RWPE2 (cell line): ENCODE measurements around the gene EPDR1.

Experiments
- ATAC-seq: fragments of 200-7000 bp; cut with Tn5 transposase; 3 replicates; pipeline ENCODE4 v1.9.1; 2021; ENCODE audit warnings: low read depth
- DNase-seq: peaks from one replicate; pipeline ENCODE4 v3.0.0-alpha.2; 2020; ENCODE audit warnings: low spot score
- H3K27ac ChIP-seq: fragments of 450-650 bp; 2 replicates; pipeline ENCODE4 v1.5.1; 2017; ENCODE audit warnings: mild to moderate bottlenecking; ENCODE audit not compliant: poor library complexity, severe bottlenecking
- H3K27me3 ChIP-seq: fragments of 250-450 bp; sonication (Bioruptor Pico); 2 replicates; pipeline ENCODE4 v1.5.1; 2021; ENCODE audit warnings: mild to moderate bottlenecking, moderate library complexity; ENCODE audit not compliant: insufficient read depth, poor library complexity, severe bottlenecking
- H3K36me3 ChIP-seq: fragments of 250-450 bp; sonication (Bioruptor Pico); 2 replicates; pipeline ENCODE4 v1.5.1; 2020; ENCODE audit warnings: low read depth, mild to moderate bottlenecking, moderate library complexity
- H3K4me1 ChIP-seq: fragments of 250-450 bp; sonication (Bioruptor Pico); 2 replicates; pipeline ENCODE4 v1.5.1; 2021; ENCODE audit warnings: mild to moderate bottlenecking, moderate library complexity; ENCODE audit not compliant: insufficient read depth, poor library complexity, severe bottlenecking
- H3K4me3 ChIP-seq: fragments of 250-450 bp; sonication (Bioruptor Pico); 2 replicates; pipeline ENCODE4 v1.5.1; 2021; ENCODE audit warnings: mild to moderate bottlenecking, moderate library complexity; ENCODE audit not compliant: severe bottlenecking
- H3K9me3 ChIP-seq: fragments of 250-450 bp; sonication (Bioruptor Pico); 2 replicates; pipeline ENCODE4 v1.5.1; 2021; ENCODE audit warnings: mild to moderate bottlenecking, moderate library complexity; ENCODE audit not compliant: severe bottlenecking
- TF ChIP-seq, protein P1 (sequence below): fragments of 450-650 bp; IDR thresholded peaks from one replicate; pipeline ENCODE4 v1.5.1; 2017; ENCODE audit warnings: mild to moderate bottlenecking, moderate library complexity; ENCODE audit not compliant: poor library complexity, severe bottlenecking

Gene EPDR1

DNA sequence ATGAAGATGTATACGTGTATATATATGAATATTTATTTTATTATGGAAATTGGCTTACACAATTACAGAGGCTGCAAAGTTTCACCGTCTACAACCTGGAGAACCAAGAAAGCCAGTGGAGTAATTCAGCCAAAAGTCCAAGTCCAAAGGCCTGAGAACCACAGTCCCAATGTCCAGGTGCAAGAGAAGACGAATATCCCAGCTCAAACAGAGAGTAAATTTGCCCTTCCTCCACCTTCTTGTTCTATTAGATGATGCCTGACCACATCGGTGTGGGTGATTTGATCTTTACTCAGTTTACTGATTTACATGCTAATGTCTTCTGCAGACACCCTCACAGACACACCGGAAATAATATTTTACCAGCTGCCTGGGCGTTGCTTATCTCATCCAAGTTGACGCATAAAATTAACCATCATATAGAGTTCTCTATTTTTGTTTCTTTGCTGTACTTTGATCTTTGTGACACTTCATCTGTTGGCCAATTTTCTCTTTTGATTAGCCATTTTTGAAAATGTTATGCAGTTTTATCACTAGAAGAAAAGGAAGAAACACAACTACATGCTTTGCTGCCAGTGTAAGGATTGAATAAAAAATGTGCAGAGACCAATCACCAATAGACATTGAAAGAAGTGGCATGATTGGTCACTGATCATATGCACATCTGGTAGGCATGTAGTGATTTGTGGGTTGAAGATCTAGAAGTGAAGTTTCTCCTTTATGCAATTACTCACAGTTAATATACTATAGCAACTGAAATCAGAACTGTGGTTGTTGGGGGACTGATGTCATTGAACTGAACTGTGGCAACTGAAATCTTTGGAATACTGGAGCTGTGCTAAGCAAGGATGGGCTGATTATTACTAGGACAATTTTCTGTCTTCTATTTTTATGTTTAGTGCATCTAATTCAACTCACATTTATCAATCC is 68.5 kb downstream of the EPDR1 start:
- no peak overlapping the region for H3K4me3 ChIP-seq
- H3K36me3 ChIP-seq, result no peaks in the 10 kb centered on the region
- TF ChIP-seq, protein P1, sequence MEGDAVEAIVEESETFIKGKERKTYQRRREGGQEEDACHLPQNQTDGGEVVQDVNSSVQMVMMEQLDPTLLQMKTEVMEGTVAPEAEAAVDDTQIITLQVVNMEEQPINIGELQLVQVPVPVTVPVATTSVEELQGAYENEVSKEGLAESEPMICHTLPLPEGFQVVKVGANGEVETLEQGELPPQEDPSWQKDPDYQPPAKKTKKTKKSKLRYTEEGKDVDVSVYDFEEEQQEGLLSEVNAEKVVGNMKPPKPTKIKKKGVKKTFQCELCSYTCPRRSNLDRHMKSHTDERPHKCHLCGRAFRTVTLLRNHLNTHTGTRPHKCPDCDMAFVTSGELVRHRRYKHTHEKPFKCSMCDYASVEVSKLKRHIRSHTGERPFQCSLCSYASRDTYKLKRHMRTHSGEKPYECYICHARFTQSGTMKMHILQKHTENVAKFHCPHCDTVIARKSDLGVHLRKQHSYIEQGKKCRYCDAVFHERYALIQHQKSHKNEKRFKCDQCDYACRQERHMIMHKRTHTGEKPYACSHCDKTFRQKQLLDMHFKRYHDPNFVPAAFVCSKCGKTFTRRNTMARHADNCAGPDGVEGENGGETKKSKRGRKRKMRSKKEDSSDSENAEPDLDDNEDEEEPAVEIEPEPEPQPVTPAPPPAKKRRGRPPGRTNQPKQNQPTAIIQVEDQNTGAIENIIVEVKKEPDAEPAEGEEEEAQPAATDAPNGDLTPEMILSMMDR, result no peak
- peaks cover 3% of the 10 kb centered on the region for H3K4me1 ChIP-seq
- no peak for ATAC-seq
- no peak overlapping the region for H3K27ac ChIP-seq
- H3K9me3 ChIP-seq, result no peaks in the 10 kb centered on the region
- H3K27me3 ChIP-seq, result no peaks in the 10 kb centered on the region
- no peak for DNase-seq

DNA sequence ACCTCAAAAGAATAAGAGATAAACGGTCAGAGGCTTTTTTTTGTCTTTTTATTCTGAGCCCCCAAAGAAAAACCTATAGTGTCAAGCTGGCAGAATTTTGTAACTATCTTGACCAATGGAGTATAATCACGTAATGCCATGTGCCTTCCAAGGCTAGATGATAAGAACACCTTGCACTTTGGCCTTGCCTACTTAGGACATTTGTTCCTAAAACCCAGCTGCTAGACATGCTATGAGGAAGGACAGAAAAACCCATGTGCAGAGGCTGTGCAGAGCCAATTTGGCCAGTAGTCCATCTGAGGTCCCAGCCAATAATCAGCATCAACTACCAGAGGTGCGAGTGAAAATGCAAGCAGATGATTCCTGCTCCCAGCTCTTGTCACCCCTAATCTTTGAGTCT is 69.9 kb downstream of the EPDR1 start:
- Histone ChIP-seq H3K27me3 (no peaks in the 10 kb centered on the region), H3K4me3 (no peak overlapping the region), H3K9me3 (no peaks in the 10 kb centered on the region), H3K36me3 (no peaks in the 10 kb centered on the region), H3K27ac (no peak overlapping the region), H3K4me1 (peaks cover 3% of the 10 kb centered on the region)
- DNase-seq (no peak), ATAC-seq (no peak)
- TF ChIP-seq, protein P1, result no peak

DNA sequence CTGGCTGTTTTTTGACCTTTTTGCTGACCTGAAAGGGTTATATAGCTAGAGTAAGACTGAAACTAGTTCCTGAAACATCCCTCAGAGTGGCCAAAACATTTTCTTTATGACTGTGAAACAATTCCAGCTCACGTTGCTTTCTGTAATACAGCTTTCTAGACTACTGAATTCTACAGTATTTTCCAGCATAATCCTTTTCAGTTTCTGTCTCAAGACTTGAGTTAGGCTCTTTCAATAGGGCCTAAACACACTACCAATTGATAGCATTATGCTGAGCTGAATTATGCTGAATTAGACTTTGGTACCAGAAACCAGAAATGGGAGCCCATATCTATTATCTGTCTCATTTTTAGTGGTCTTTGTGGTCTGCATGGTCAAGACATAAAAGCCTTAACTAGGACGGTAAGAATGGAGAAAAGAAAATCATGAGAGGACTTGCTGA is 72.6 kb downstream of the EPDR1 start:
- H3K36me3 ChIP-seq, result no peaks in the 10 kb centered on the region
- no peak overlapping the region for H3K27ac ChIP-seq
- no peaks in the 10 kb centered on the region for H3K9me3 ChIP-seq
- H3K27me3 ChIP-seq, result no peaks in the 10 kb centered on the region
- H3K4me3 ChIP-seq, result no peak overlapping the region
- ATAC-seq (no peak), DNase-seq (no peak)
- H3K4me1 ChIP-seq, result no peaks in the 10 kb centered on the region
- TF ChIP-seq, protein P1, result no peak

DNA sequence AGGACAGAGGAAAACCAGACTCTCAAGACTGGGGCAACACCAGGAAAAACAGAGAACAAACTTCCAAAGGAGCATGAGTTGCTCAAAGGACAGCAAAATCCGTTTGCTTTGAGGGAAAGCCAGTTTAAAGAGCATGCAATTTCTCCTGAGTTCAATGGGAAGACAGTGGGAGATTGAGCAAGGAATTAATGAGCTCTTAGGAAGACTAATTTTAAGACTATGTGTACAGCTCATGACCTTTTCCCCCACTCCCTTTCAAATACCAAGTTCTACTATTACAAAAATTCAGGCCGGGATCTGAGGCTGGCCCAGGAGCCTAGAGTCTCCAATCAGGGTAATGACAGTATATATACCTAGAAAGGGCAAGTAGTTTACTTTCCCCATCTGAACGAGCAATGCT is 79.2 kb downstream of the EPDR1 start:
- TF ChIP-seq, protein P1, result no peak
- H3K27ac ChIP-seq, result no peak overlapping the region
- no peaks in the 10 kb centered on the region for H3K4me1 ChIP-seq
- no peaks in the 10 kb centered on the region for H3K36me3 ChIP-seq
- no peaks in the 10 kb centered on the region for H3K27me3 ChIP-seq
- no peaks in the 10 kb centered on the region for H3K9me3 ChIP-seq
- no peak for ATAC-seq
- no peak for DNase-seq
- H3K4me3 ChIP-seq, result no peak overlapping the region

DNA sequence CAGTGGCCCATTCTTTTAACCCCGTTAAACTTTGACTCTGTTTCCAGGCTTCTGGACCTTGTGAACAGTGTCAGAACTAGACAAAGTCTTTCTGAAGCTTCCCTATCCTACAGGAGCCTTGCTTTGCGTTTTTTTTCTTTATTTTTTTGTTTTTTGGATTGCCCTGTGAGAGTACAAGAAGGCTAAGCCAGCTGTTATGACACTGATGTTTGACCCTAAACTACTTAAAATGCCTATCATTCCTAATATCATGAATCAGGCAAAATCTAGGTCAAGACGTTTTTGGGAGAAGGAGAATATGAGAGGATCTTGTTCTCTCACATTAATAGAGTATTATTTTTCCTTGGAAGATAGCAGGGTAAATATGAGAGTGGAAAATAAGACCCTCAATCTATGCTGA is 79.8 kb downstream of the EPDR1 start:
- TF ChIP-seq, protein P1, result no peak

More for the DNA sequence above, 79.8 kb downstream of the EPDR1 start:
- H3K36me3 ChIP-seq, result no peaks in the 10 kb centered on the region
- DNase-seq (no peak), ATAC-seq (no peak)
- no peak overlapping the region for H3K4me3 ChIP-seq
- no peaks in the 10 kb centered on the region for H3K27me3 ChIP-seq
- H3K9me3 ChIP-seq, result no peaks in the 10 kb centered on the region
- H3K27ac ChIP-seq, result no peak overlapping the region
- H3K4me1 ChIP-seq, result no peaks in the 10 kb centered on the region
